Stimulated activated CD4-positive, alpha-beta T cell treated with anti-CD3 and anti-CD28 coated beads, Interleukin-12 subunit alpha, Interleukin-12 subunit beta, amount 100 ng/mL, for 48 hours (primary cell): ENCODE results near the gene TMEM82.

ENCODE experiments used
- DNase-seq, 3 donors: peaks; one replicate each; pipeline ENCODE4 v3.0.0-alpha.2; 2020; ENCODE audit warnings: low read depth in 2 of 3, low spot score in 1 of 3

TMEM82 gene

DNA sequence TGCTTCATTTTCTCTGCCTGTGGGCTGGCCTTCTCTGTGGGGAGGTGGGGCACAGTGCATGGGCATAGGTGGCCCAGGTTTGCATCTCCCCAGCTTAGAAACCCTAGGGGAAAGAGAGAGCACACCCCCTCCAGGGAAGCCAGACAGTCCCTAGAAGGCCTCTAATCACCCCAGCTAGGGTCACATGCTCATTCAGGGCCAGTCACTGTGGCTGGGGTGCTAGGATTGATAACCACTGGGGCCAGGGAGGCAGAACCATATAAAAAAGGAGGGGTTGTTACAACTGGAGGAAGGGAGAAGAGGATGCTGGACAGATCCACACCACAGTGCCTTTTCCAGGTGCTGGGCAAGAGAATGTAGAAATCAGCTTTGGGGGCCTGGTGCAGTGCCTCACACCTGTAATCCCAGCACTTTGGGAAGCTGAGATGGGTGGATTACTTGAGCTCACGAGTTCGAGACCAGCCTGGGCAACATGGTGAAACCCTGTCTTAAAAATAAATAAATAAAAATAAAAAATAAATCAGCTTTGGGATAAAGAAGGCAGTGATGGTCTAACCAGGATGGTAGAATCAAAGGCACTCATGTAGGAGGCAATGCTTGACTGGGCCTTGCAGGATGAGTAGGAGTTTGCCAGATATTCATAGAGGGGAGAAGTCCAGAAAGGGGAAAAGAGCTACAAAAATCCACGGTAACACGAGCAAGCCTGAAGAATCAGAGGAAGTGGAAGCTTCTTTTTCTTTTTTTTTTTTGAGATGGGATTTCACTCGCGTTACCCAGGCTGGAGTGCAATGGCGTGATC lies 35.8 kb downstream of the TMEM82 start:
- no peak for DNase-seq

DNA sequence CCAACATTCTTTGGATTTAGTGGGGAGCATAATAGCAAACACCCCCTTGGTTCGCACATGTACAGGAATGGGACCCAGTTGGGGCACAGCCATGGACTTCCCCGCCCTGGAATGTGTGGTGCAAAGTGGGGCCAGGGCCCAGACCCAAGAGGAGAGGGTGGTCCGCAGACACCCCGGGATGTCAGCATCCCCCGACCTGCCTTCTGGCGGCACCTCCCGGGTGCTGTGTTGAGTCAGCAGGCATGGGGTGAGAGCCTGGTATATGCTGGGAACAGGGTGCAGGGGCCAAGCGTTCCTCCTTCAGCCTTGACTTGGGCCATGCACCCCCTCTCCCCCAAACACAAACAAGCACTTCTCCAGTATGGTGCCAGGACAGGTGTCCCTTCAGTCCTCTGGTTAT lies 43.4 kb downstream of the TMEM82 start:
- DNase-seq = no peak

DNA sequence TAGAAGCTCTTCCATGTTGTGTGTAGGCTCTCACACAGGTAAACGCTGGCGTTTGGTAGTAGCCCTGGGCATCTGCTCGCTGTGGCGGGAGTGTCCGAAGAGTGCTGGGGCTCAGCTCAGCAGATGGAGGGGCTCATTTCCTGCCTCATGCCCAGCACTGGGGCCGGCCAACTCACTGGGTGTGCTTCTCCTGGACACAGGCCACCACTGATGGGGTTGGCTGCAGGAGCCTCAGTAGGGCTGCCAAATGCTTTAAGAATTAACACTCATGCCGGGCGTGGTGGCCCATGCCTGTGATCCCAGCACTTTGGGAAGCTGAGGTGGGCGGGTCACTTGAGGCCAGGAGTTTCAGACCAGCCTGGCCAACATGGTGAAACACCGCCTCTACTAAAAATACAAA lies 44.3 kb downstream of the TMEM82 start:
- no peak for DNase-seq

DNA sequence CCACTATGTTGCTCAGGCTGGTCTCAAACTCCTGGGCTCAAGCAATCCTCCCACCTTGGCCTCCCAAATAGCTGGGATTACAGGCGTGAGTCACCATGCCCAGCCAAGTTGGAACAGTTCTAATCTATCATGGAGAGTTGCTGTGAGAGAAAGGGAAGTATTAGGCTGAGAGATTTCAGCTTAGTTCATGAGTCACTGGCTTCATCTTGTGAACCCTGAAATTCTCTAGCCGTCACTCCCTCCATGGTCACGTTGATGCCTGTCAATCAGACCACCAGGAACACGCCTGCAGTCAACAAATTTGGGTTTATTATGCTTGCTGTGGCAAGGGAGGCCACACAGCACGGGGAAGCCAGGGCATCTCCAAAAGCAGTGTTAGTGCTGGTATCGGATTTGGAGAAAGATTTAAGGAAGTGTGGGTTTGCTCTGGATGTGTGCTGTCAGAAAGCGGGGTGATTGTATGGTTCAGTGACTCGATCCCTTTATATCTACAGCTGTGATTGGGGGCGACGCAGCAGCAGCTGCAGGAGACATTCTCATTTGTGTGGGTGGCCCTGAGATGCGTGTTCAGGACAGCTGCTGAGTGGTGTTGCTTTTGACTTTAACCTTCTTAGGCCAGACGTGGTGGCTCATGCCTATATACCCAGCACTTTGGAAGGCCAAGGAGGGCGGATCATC lies 46.5 kb downstream of the TMEM82 start:
- no peak for DNase-seq

DNA sequence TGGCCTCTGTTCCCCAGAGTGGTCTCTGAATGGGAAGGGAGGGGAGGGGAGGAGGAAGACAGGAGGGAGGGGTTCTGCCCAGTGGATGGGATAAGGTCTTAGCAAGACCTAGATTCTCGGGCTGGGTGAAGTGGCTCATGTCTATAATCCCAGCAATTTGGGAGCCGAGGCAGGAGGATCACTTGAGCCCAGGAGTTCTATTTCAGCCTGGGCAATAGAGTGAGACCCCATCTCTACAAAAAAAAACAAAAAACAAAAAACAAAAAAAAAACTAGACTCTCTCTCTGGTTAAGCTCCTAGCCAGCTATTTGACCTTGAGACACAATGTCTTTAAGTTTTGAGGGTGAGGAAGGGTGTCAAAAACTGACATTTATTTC lies 53.8 kb downstream of the TMEM82 start:
- no peak for DNase-seq
